Neural crest cell (in vitro differentiated cells): ENCODE results near the gene RNF133. TPM values are rescaled to one million over a fixed set of nuclear protein-coding genes. Genes with fewer than 3 reads are reported as not detected.

ENCODE experiments used
- DNase-seq: peaks from one replicate; pipeline ENCODE4 v3.0.0; 2021; ENCODE audit warnings: low read depth, mixed read lengths, low spot score
- H3K27ac Mint-ChIP-seq: one replicate; pipeline ENCODE4 v1.8.0; 2021; ENCODE audit warnings: mild to moderate bottlenecking, mixed read lengths; ENCODE audit not compliant: unreplicated experiment
- H3K27me3 Mint-ChIP-seq: 2 replicates; pipeline ENCODE4 v1.8.0; 2021; ENCODE audit warnings: low read depth, mild to moderate bottlenecking, mixed read lengths
- H3K36me3 Mint-ChIP-seq: 2 replicates; pipeline ENCODE4 v1.8.0; 2021; ENCODE audit warnings: low read depth, mild to moderate bottlenecking, mixed read lengths
- H3K4me1 Mint-ChIP-seq: 2 replicates; pipeline ENCODE4 v1.8.0; 2021; ENCODE audit warnings: mixed read lengths
- H3K4me3 Mint-ChIP-seq: one replicate; pipeline ENCODE4 v1.8.0; 2021; ENCODE audit warnings: mild to moderate bottlenecking, mixed read lengths
- H3K9me3 Mint-ChIP-seq: 2 replicates; pipeline ENCODE4 v1.8.0; 2021; ENCODE audit warnings: mixed read lengths
- total RNA-seq: library from RNA; stranded (reverse); gene quantifications from 2 replicates; pipeline ENCODE4 v1.2.1, GENCODE V29; 2021
- TF ChIP-seq, protein P1 (sequence below): fragments of 200-600 bp; sonication (generic); conservative IDR thresholded peaks from 2 replicates; pipeline ENCODE4 v1.5.0; 2021; ENCODE audit warnings: antibody characterized with exemption, mild to moderate bottlenecking

Gene RNF133
- total RNA-seq, 1 donor from 2014 or later, result 0.16 TPM

DNA sequence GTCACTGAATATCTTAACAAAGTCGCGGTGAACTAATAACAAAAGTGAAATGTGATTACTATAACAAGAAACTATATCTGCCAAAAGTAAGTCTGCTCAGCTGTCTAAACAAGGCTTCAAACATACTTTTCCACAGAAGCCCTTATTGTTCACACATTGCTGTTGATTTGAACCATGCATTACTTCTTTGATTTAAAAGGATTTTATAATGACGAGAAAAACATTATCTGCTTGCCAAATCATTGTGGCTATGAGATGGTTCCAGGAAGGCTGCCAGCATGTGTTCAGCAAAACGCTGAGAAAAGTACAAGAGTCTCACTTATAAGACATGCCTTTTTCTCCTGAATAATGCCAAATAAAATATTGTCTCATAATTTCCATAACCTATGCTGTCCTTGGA lies 24.4 kb downstream of the RNF133 start:
- TF ChIP-seq, protein P1, sequence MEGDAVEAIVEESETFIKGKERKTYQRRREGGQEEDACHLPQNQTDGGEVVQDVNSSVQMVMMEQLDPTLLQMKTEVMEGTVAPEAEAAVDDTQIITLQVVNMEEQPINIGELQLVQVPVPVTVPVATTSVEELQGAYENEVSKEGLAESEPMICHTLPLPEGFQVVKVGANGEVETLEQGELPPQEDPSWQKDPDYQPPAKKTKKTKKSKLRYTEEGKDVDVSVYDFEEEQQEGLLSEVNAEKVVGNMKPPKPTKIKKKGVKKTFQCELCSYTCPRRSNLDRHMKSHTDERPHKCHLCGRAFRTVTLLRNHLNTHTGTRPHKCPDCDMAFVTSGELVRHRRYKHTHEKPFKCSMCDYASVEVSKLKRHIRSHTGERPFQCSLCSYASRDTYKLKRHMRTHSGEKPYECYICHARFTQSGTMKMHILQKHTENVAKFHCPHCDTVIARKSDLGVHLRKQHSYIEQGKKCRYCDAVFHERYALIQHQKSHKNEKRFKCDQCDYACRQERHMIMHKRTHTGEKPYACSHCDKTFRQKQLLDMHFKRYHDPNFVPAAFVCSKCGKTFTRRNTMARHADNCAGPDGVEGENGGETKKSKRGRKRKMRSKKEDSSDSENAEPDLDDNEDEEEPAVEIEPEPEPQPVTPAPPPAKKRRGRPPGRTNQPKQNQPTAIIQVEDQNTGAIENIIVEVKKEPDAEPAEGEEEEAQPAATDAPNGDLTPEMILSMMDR, result no peak
- Mint-ChIP-seq H3K27me3 (no peaks in the 10 kb centered on the region), H3K4me1 (peaks cover 14% of the 10 kb centered on the region), H3K36me3 (no peaks in the 10 kb centered on the region), H3K27ac (no peak overlapping the region), H3K4me3 (no peak overlapping the region), H3K9me3 (peaks cover 2% of the 10 kb centered on the region)
- no peak for DNase-seq

DNA sequence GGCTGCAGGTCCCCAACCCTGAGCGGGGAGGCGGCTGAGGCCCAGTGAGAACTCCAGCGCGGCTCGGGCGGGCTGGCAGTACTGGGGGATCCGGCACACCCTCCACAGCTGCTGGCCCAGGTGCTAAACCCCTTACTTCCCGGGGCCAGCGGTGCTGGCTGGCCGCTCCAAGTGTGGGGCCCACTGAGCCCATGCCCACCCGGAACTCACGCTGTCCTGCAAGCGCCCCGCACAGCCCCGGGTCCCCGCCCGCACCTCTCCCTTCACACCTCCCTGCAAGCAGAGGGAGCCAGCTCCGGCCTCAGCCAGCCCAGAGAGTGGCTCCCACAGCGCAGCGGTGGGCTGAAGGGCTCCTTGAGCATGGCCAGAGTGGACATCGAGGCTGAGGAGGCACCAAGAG lies 25.0 kb downstream of the RNF133 start:
- Mint-ChIP-seq H3K36me3 (no peaks in the 10 kb centered on the region), H3K27ac (no peak overlapping the region), H3K27me3 (no peaks in the 10 kb centered on the region), H3K9me3 (peaks cover 2% of the 10 kb centered on the region), H3K4me1 (peaks cover 10% of the 10 kb centered on the region), H3K4me3 (no peak overlapping the region)
- DNase-seq, result no peak
- TF ChIP-seq, protein P1, result no peak

DNA sequence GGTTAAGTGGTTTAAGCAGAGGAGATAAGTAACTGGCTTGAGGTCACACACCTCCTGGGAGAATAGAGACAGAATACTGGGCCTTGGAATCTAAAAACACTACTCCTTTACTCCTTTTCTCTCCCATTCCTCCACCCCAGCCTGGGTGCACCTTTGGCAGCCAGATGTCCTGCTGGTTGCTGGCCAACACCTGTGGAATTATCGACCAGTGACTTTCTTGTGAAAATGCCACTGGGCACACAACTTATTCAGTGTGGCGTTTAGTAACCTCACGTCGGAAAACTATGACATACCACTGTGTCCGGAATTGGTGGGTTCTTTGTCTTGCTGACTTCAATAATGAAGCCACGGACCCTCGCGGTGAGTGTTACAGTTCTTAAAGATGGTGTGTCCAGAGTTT lies 26.4 kb downstream of the RNF133 start:
- Mint-ChIP-seq H3K27ac (no peak overlapping the region), H3K4me1 (peaks cover 3% of the 10 kb centered on the region)
- TF ChIP-seq, protein P1, result no peak

DNA sequence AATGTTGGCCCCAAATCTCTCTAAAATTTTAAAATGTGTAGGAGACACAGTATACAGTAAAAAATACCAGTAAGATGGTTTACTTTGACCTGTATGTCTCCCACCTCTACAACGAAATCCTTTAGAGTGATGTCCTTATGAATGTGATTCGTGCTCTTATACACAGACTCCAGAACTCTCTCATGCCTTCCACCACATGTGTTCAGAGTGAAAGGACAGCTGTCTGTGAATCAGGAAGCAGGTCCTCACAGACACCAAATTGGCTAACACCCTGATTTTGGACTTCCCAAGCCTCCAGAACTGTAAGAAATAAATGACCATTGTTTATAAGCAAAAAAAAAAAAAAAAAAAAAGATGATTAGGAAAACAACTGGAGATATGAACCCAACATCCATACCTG lies 35.2 kb downstream of the RNF133 start:
- H3K36me3 Mint-ChIP-seq, result no peaks in the 10 kb centered on the region
- no peak for DNase-seq
- no peak overlapping the region for H3K27ac Mint-ChIP-seq
- H3K9me3 Mint-ChIP-seq, result no peaks in the 10 kb centered on the region
- TF ChIP-seq, protein P1, result no peak
- H3K4me3 Mint-ChIP-seq, result no peak overlapping the region
- H3K4me1 Mint-ChIP-seq, result peaks cover 7% of the 10 kb centered on the region
- H3K27me3 Mint-ChIP-seq, result no peaks in the 10 kb centered on the region

More for the DNA sequence above, 26.4 kb downstream of the RNF133 start:
- H3K36me3 Mint-ChIP-seq, result no peaks in the 10 kb centered on the region
- no peak for DNase-seq
- H3K27me3 Mint-ChIP-seq, result no peaks in the 10 kb centered on the region
- no peak overlapping the region for H3K4me3 Mint-ChIP-seq
- no peaks in the 10 kb centered on the region for H3K9me3 Mint-ChIP-seq

DNA sequence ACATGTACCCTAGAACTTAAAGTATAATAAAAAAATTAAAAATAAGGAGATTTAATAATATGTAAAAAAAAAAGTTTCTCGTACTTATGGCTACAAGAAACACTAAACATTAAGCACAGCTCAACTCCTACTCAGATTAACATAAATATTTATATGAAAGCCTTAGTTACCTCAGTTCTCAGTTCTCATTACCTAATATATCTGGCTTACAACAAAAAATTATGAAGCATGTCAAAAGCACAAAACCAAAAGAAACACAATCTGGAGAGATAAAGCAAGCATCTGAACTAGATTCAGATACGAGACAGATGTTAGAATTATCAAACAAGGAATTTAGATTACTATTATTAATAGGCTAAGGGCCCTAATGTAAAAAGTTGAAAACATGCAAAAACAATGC lies 40.1 kb downstream of the RNF133 start:
- Mint-ChIP-seq H3K4me3 (no peak overlapping the region), H3K27me3 (no peaks in the 10 kb centered on the region), H3K9me3 (no peaks in the 10 kb centered on the region), H3K36me3 (no peaks in the 10 kb centered on the region), H3K4me1 (no peaks in the 10 kb centered on the region), H3K27ac (no peak overlapping the region)
- TF ChIP-seq, protein P1, result no peak
- no peak for DNase-seq

DNA sequence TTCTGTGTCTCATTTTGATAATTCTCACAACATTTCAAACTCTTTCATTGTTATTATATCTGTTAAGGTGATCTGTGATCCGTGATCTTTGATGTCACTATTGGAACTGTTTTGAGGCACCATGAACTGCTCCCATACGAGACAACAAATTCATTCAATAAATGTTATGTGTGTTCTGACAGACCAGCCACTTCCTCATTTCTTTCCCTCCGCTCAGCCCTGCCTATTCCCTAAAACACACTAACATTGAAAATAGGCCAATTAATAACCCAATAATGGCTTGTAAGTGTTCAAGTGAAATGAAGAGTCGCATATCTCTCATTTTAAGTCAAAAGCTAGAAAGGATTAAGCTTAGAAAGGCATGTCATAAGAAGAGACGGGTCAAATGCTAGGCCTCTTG lies 45.2 kb downstream of the RNF133 start:
- H3K36me3 Mint-ChIP-seq, result no peaks in the 10 kb centered on the region
- H3K27ac Mint-ChIP-seq, result no peak overlapping the region
- no peaks in the 10 kb centered on the region for H3K9me3 Mint-ChIP-seq
- no peak overlapping the region for H3K4me3 Mint-ChIP-seq
- H3K4me1 Mint-ChIP-seq, result no peaks in the 10 kb centered on the region
- no peaks in the 10 kb centered on the region for H3K27me3 Mint-ChIP-seq
- DNase-seq, result no peak
- TF ChIP-seq, protein P1, result no peak
